Mesendoderm (in vitro differentiated cells): Measurements from ENCODE around the gene PDIA4.
A peak's percentile ranks its signal among the peaks of the same experiment; 100 is the strongest.
"Not testable (repeated sequence)": the region's sequence is repeated elsewhere in the genome, so short reads cannot be mapped to it uniquely, and the experiment has no call there.

Experiments used
- DNase-seq: peaks from one replicate; pipeline ENCODE4 v3.0.0; 2013
- H2AK5ac ChIP-seq: 2 replicates; pipeline ENCODE4 v1.6.1; 2013; ENCODE audit warnings: low read length, inconsistent platforms
- H2BK120ac ChIP-seq: 2 replicates; pipeline ENCODE4 v1.6.1; 2013; ENCODE audit warnings: low read depth, mild to moderate bottlenecking, low read length, moderate library complexity, mixed read lengths
- H2BK15ac ChIP-seq: replicated peaks from 2 replicates; pipeline ENCODE4 v1.6.1; 2013; ENCODE audit warnings: low read depth, mild to moderate bottlenecking, moderate library complexity
- H2BK5ac ChIP-seq: 2 replicates; pipeline ENCODE4 v1.6.1; 2013; ENCODE audit warnings: low read length, inconsistent platforms
- H3K18ac ChIP-seq: 2 replicates; pipeline ENCODE4 v1.6.1; 2013; ENCODE audit warnings: mild to moderate bottlenecking, low read length, mixed read lengths
- H3K23ac ChIP-seq: one replicate; pipeline ENCODE4 v1.6.1; 2013; ENCODE audit warnings: low read length
- H3K27ac ChIP-seq: 2 replicates; pipeline ENCODE4 v1.5.1; 2013; ENCODE audit warnings: low read depth, mild to moderate bottlenecking, inconsistent platforms, low read length, moderate library complexity
- H3K27me3 ChIP-seq: 2 replicates; pipeline ENCODE4 v1.6.1; 2013; ENCODE audit warnings: low read length, control low read depth, mild to moderate bottlenecking, inconsistent platforms; ENCODE audit not compliant: insufficient read depth, poor library complexity
- H3K36me3 ChIP-seq: 2 replicates; pipeline ENCODE4 v1.6.1; 2013; ENCODE audit warnings: low read length, inconsistent platforms; ENCODE audit not compliant: control insufficient read depth, insufficient read depth
- H3K4ac ChIP-seq: one replicate; pipeline ENCODE4 v1.6.1; 2013; ENCODE audit warnings: low read depth, mild to moderate bottlenecking, low read length, moderate library complexity
- H3K4me1 ChIP-seq: 2 replicates; pipeline ENCODE4 v1.6.1; 2013; ENCODE audit warnings: low read depth, low read length, inconsistent platforms; ENCODE audit not compliant: control insufficient read depth
- H3K4me2 ChIP-seq: 2 replicates; pipeline ENCODE4 v1.6.1; 2013; ENCODE audit warnings: low read length
- H3K4me3 ChIP-seq: 2 replicates; pipeline ENCODE4 v1.5.1; 2013; ENCODE audit warnings: mild to moderate bottlenecking, low read length
- H3K56ac ChIP-seq: one replicate; pipeline ENCODE4 v1.6.1; 2013; ENCODE audit warnings: low read length
- H3K79me1 ChIP-seq: 2 replicates; pipeline ENCODE4 v1.6.1; 2013; ENCODE audit warnings: low read length, inconsistent platforms
- H3K79me2 ChIP-seq: 2 replicates; pipeline ENCODE4 v1.6.1; 2013; ENCODE audit warnings: mild to moderate bottlenecking, low read length; ENCODE audit not compliant: control insufficient read depth, insufficient read depth
- H3K9ac ChIP-seq: 2 replicates; pipeline ENCODE4 v1.6.1; 2013; ENCODE audit warnings: low read length, inconsistent platforms
- H4K5ac ChIP-seq: one replicate; pipeline ENCODE4 v1.6.1; 2013; ENCODE audit warnings: low read length
- H4K8ac ChIP-seq: one replicate; pipeline ENCODE4 v1.6.1; 2013; ENCODE audit warnings: low read depth, mild to moderate bottlenecking, control low read depth, low read length, moderate library complexity
- WGBS: extraction: QIAGEN DNeasy Blood & Tissue Kit; methylation state at CpG from one replicate; pipeline ENCODE4 v1.1.7; 2013; ENCODE audit warnings: low lambda C conversion rate, missing lambda C conversion rate; ENCODE audit not compliant: insufficient coverage; ENCODE audit errors: extremely low coverage; 5-methylcytosine and 5-hydroxymethylcytosine counted together

PDIA4 gene

DNA sequence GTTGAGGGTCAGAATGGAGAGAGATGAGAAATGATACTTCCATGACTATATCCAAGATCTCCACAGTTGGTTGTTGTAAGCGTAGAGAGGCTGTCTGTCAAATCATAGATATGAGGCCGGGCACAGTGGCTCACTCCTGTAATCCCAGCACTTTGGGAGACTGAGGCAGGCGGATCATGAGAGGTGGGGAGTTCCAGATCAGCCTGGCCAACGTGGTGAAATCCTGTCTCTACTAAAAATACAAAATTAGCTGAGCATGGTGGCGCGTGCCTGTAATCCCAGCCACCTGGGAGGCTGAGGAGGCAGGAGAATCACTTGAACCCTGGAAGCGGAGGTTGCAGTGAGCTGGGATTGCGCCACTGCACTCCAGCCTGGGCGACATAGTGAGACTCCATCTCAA lies 2.1 kb upstream of the PDIA4 start:
- H3K79me2 ChIP-seq: peaks cover 24% of the 10 kb centered on the region
- not testable (repeated sequence) for H3K4me3 ChIP-seq, H3K27me3 ChIP-seq, H3K56ac ChIP-seq, H3K27ac ChIP-seq, H3K4ac ChIP-seq, H3K18ac ChIP-seq, H3K4me1 ChIP-seq, H3K79me1 ChIP-seq, DNase-seq, H3K9ac ChIP-seq, H2AK5ac ChIP-seq, H2BK120ac ChIP-seq, H2BK15ac ChIP-seq, H3K4me2 ChIP-seq, H4K8ac ChIP-seq, H4K5ac ChIP-seq, H3K36me3 ChIP-seq, H2BK5ac ChIP-seq, H3K23ac ChIP-seq
- no CpG with 5 or more reads among the region's 9 CpGs for WGBS

DNA sequence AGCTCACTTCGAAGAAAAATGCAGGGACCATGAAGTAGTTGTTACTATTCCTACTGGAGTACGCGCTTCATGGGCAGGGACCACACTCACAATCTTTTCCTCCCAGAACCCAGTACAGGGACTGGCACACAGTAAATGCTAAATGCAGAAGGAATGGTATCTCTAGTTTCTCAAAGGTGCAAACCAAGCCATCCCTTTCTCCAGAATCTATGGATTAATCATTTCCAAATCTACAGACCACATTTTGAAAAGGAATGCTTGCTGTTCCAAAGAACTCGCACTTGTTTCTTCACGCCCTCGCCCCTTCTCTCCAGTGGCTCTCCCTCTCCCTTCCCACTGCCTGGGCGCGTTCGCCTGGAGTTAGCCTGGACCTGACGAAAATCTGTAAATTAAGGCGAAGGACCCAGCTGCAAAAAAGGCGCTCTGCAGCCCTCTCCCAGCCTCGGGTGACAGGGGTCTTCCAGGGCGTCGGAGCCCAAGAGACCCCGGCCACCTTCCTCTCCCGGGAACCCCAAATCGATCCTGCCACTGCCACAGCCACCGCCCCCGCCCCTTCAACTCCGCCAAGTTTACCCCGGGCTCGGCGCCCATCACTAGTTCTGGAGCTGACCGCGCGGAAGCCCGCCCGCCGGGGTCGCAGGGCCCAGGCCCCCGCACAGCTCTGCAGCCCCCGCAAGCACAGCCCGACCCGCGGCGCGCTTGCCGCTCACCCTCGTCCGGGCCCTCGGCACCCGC lies 527 bp downstream of the PDIA4 start:
- peak overlapping the region; percentile 93 for H3K4me3 ChIP-seq
- peaks cover 3% of the 10 kb centered on the region for H3K4me1 ChIP-seq
- peak overlapping the region; percentile 79 for H3K27ac ChIP-seq
- peaks cover 2% of the 10 kb centered on the region for H3K36me3 ChIP-seq
- no peak overlapping the region for H2AK5ac ChIP-seq
- peak overlapping the region; percentile 96 for H3K9ac ChIP-seq
- H3K79me1 ChIP-seq: peaks cover 10% of the 10 kb centered on the region
- H2BK120ac ChIP-seq: peak overlapping the region; percentile 11
- peak overlapping the region; percentile 99 for H3K56ac ChIP-seq
- H2BK15ac ChIP-seq: no peak overlapping the region
- no peak overlapping the region for H4K5ac ChIP-seq
- H3K18ac ChIP-seq: peak overlapping the region; percentile 64
- DNase-seq: no peak
- no CpG with 5 or more reads among the region's 43 CpGs for WGBS
- peak overlapping the region; percentile 93 for H3K4ac ChIP-seq
- H4K8ac ChIP-seq: no peak overlapping the region
- H3K27me3 ChIP-seq: no peaks in the 10 kb centered on the region
- peak overlapping the region; percentile 51 for H3K23ac ChIP-seq
- peak overlapping the region; percentile 41 for H2BK5ac ChIP-seq
- H3K4me2 ChIP-seq: peak overlapping the region; percentile 41
- H3K79me2 ChIP-seq: peaks cover 44% of the 10 kb centered on the region

DNA sequence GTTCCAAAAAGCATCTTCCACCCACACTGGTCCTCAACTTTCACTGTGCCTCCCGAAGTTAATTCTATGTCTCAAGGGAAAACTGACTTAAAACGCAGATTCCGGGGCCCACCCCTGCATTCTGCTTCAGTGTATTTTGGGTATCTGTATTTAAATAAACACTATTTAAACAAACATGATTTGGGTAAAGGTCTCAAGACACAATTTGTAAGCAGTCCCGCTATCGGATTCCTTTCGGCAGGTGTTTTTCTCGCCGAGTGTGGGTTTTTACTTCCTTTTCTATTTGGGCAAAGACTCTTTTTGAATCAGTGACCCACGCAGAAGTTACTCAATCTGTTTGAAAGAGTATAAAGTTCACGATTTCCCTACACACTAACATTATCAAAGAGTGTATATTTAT lies 1.2 kb downstream of the PDIA4 start:
- no peak overlapping the region for H4K5ac ChIP-seq
- H3K56ac ChIP-seq: peak overlapping the region; percentile 72
- H2BK15ac ChIP-seq: no peak overlapping the region
- no CpG with 5 or more reads among the region's 10 CpGs for WGBS
- no peak overlapping the region for H4K8ac ChIP-seq
- no peak overlapping the region for H2AK5ac ChIP-seq
- H2BK120ac ChIP-seq: no peak overlapping the region
- peaks cover 2% of the 10 kb centered on the region for H3K36me3 ChIP-seq
- H3K79me2 ChIP-seq: peaks cover 48% of the 10 kb centered on the region
- peaks cover 3% of the 10 kb centered on the region for H3K4me1 ChIP-seq
- no peaks in the 10 kb centered on the region for H3K27me3 ChIP-seq
- peaks cover 13% of the 10 kb centered on the region for H3K79me1 ChIP-seq
- no peak overlapping the region for H3K4me3 ChIP-seq
- H2BK5ac ChIP-seq: no peak overlapping the region
- H3K27ac ChIP-seq: no peak overlapping the region
- no peak overlapping the region for H3K18ac ChIP-seq
- no peak overlapping the region for H3K23ac ChIP-seq
- H3K9ac ChIP-seq: peak overlapping the region; percentile 54
- H3K4ac ChIP-seq: no peak overlapping the region
- no peak for DNase-seq
- H3K4me2 ChIP-seq: peak overlapping the region; percentile 41

DNA sequence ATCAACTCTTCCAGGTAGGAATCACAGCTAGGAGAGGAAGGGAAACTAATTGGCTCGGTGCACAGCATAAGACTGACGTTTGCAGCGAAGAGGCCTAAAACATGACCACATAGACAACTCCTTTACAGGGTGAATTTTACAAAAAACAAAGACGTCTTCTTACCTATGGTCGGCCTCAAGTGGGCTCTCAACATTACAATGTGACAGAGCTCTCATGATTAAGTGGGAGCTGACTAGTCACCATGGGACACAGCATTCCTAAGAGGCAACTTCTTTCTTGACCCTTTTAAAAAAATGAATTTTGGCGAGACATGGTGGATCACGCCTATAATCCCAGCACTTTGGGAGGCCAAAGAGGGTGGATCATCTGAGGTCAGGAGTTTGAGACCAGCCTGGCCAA lies 4.6 kb downstream of the PDIA4 start:
- H3K36me3 ChIP-seq: peaks cover 7% of the 10 kb centered on the region
- H2AK5ac ChIP-seq: no peak overlapping the region
- H3K23ac ChIP-seq: no peak overlapping the region
- H3K4ac ChIP-seq: no peak overlapping the region
- no peak overlapping the region for H3K4me2 ChIP-seq
- H2BK5ac ChIP-seq: no peak overlapping the region
- DNase-seq: no peak
- H3K4me1 ChIP-seq: peaks cover 3% of the 10 kb centered on the region
- WGBS: no CpG with 5 or more reads among the region's 7 CpGs
- H2BK120ac ChIP-seq: no peak overlapping the region
- no peak overlapping the region for H3K18ac ChIP-seq
- H3K27ac ChIP-seq: no peak overlapping the region
- no peak overlapping the region for H4K5ac ChIP-seq
- no peak overlapping the region for H3K9ac ChIP-seq
- H3K79me2 ChIP-seq: peaks cover 54% of the 10 kb centered on the region
- H2BK15ac ChIP-seq: no peak overlapping the region
- no peak overlapping the region for H4K8ac ChIP-seq
- no peak overlapping the region for H3K4me3 ChIP-seq
- H3K27me3 ChIP-seq: no peaks in the 10 kb centered on the region
- no peak overlapping the region for H3K56ac ChIP-seq
- H3K79me1 ChIP-seq: peaks cover 25% of the 10 kb centered on the region

DNA sequence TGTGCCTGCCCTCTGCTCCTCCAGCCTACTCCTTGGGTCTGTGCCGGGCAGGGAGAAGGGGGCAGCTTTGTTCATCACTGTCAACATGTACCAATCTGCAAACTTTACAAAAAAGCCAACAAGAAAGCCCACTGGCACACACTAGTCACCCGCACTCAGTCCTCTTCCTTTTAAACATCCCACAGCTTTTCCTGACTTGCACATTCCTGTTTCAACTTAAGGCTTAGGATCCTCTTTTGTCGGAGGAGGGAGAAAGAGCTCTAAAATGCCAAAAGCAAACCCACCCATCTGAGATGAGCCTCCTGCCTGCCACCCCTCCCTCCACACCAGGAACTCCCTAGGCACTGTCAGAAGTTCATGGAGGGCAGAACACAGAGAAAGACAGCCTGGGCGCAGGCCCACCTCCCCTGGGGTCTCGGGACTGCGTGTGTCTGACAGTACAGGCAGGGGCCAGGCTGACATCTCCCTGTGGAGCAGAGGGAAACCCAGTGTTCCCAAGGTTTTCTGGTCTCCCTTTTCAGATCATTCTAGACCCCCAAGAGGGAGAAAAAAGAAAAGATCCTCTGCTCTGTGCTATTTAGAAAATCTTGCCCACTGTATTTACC lies 5.4 kb downstream of the PDIA4 start:
- no CpG with 5 or more reads among the region's 6 CpGs for WGBS
- peaks cover 7% of the 10 kb centered on the region for H3K36me3 ChIP-seq
- peak overlapping the region; percentile 22 for H3K9ac ChIP-seq
- peaks cover 25% of the 10 kb centered on the region for H3K79me1 ChIP-seq
- no peaks in the 10 kb centered on the region for H3K27me3 ChIP-seq
- DNase-seq: no peak
- H3K79me2 ChIP-seq: peaks cover 52% of the 10 kb centered on the region
- H3K4me2 ChIP-seq: no peak overlapping the region
- no peak overlapping the region for H3K56ac ChIP-seq
- no peak overlapping the region for H3K27ac ChIP-seq
- peaks cover 3% of the 10 kb centered on the region for H3K4me1 ChIP-seq
- H2BK120ac ChIP-seq: no peak overlapping the region
- H2AK5ac ChIP-seq: no peak overlapping the region
- H4K5ac ChIP-seq: no peak overlapping the region
- no peak overlapping the region for H3K4ac ChIP-seq
- no peak overlapping the region for H2BK15ac ChIP-seq
- H4K8ac ChIP-seq: no peak overlapping the region
- H2BK5ac ChIP-seq: no peak overlapping the region
- no peak overlapping the region for H3K23ac ChIP-seq
- no peak overlapping the region for H3K4me3 ChIP-seq
- H3K18ac ChIP-seq: no peak overlapping the region
